Transverse colon (tissue), 4 donors: ENCODE results near the gene CYFIP2. TPM values are rescaled to one million over a fixed set of nuclear protein-coding genes. Genes with fewer than 3 reads are reported as not detected.

Experiments
- DNase-seq: peaks from one replicate; pipeline ENCODE4 v3.0.0-alpha.2; 2019
- H3K27ac ChIP-seq, 4 donors: fragments of 200-600 bp; sonication (generic); 2 replicates each; pipeline ENCODE4 v1.5.1; 2016 to 2018; ENCODE audit warnings: inconsistent platforms in 4 of 4
- H3K27me3 ChIP-seq: fragments of 200-600 bp; sonication (generic); 2 replicates; pipeline ENCODE4 v1.5.1; 2017; ENCODE audit warnings: inconsistent platforms
- H3K36me3 ChIP-seq, 4 donors: fragments of 200-600 bp; sonication (generic); 2 replicates each; pipeline ENCODE4 v1.5.1; 2017 to 2019; ENCODE audit warnings: inconsistent platforms in 4 of 4
- H3K4me1 ChIP-seq, 4 donors: fragments of 200-600 bp; sonication (generic); 2 replicates each; pipeline ENCODE4 v1.5.1; 2017 to 2020; ENCODE audit warnings: inconsistent platforms in 4 of 4
- H3K4me3 ChIP-seq, 4 donors: fragments of 200-600 bp; sonication (generic); 1 replicate in 1 of 4; 2 replicates in 3 of 4; pipeline versions ENCODE4 v1.5.1 to v1.6.1; 2017 to 2019; ENCODE audit warnings: inconsistent platforms in 4 of 4
- H3K9me3 ChIP-seq, 2 donors: fragments of 200-600 bp; sonication (generic); 2 replicates each; pipeline ENCODE4 v1.5.1; 2017 to 2019; ENCODE audit warnings: inconsistent platforms in 2 of 2
- CTCF ChIP-seq, 5 experiments: fragments of 200-600 bp in 3 of 5; fragments of 450-650 bp in 2 of 5; sonication (generic) in 3 of 5; IDR thresholded peaks; 1 replicate in 2 of 5; 2 replicates in 3 of 5; pipeline ENCODE4 v1.5.1; 2016 to 2017; ENCODE audit warnings: antibody characterized with exemption in 5 of 5, inconsistent platforms in 3 of 5, mild to moderate bottlenecking in 2 of 5, moderate library complexity in 1 of 5
- EP300 ChIP-seq: sonication (generic); formaldehyde crosslinking; IDR thresholded peaks from one replicate; pipeline ENCODE4 v1.6.1; 2017; ENCODE audit warnings: antibody characterized with exemption, low read depth
- POLR2A ChIP-seq: fragments of 450-650 bp; IDR thresholded peaks from one replicate; pipeline ENCODE4 v1.6.1; 2016; ENCODE audit warnings: antibody characterized with exemption, mild to moderate bottlenecking, moderate library complexity
- POLR2AphosphoS5 ChIP-seq, 3 donors: sonication (generic); formaldehyde crosslinking; IDR thresholded peaks; one replicate each; pipeline ENCODE4 v1.6.1; 2016; ENCODE audit warnings: antibody characterized with exemption in 3 of 3
- WGBS, 2 donors: methylation state at CpG; one replicate each; pipeline ENCODE4 v1.1.5; 2018; ENCODE audit warnings: low coverage in 1 of 2; 5-methylcytosine and 5-hydroxymethylcytosine counted together
- in situ Hi-C, 4 donors: fragments of 200-750 bp; cut with MboI; loops; one replicate each; pipeline versions ENCODE4 v1.15.0 to v1.15.1; 2017; ENCODE audit warnings: low sequenced_read_pairs in 3 of 4, low pct_ligation_motif_present in 1 of 4, low pct_unique_long_range_greater_than_20kb in 1 of 4
- intact Hi-C: fragments of 100-400 bp; cut with DNase I; formaldehyde crosslinking; loops from one replicate; pipeline ENCODE4 v1.15.1; 2023; ENCODE audit warnings: low total_unique reads
- total RNA-seq, 4 donors: library from RNA; depleted of rRNA; stranded (reverse); fragments of >200 nt; gene quantifications; one replicate each; pipeline ENCODE4 v1.1.0, GENCODE V29; 2016

Gene CYFIP2
- total RNA-seq, 4 donors from 2014 or later: 34.0 to 134 (median 41.6) TPM

- Histone ChIP-seq H3K9me3 (no peaks in the 10 kb centered on the region), H3K4me3 (no peak overlapping the region), H3K27me3 (no peaks in the 10 kb centered on the region), H3K4me1 (no peaks in the 10 kb centered on the region), H3K27ac (peak overlapping the region in 3 of 4 donors; percentile 5 to 49 (median 45)), H3K36me3 (no peaks in the 10 kb centered on the region)
- TF ChIP-seq CTCF (IDR thresholded peaks at IDR 0.05): no peak
- no peak for TF ChIP-seq POLR2A
- TF ChIP-seq POLR2AphosphoS5 (IDR thresholded peaks at IDR 0.05): no peak
- no peak for TF ChIP-seq EP300
- intact Hi-C loops (no loop called here), in situ Hi-C loops (loop anchor here (10.0 to 25.0 kb wide), 4 partner anchors 138 to 408 kb away; partner anchors contain the start of genes LSM11 (in 2 of the 4) and THG1L (in 1 of the 4))
- DNase-seq: no peak
- 74% methylated on average over 3 of the region's 3 CpGs; no CpG with 5 or more reads in 1 of the 2 donors for WGBS, 2 donors
These were observed 70.5 kb downstream of the CYFIP2 start for GRCh38 chr5:157336423-157336744.

- no peak for DNase-seq
- in situ Hi-C loops (loop anchor here (10.0 to 25.0 kb wide), 4 partner anchors 135 to 405 kb away; partner anchors contain the start of genes LSM11 (in 2 of the 4) and THG1L (in 1 of the 4)), intact Hi-C loops (no loop called here)
- Histone ChIP-seq H3K4me3 (no peak overlapping the region), H3K4me1 (no peaks in the 10 kb centered on the region), H3K27ac (no peak overlapping the region), H3K36me3 (no peaks in the 10 kb centered on the region), H3K27me3 (no peaks in the 10 kb centered on the region), H3K9me3 (no peaks in the 10 kb centered on the region)
- WGBS, 2 donors: 91% methylated on average over 1 of the region's 1 CpG; no CpG with 5 or more reads in 1 of the 2 donors
- TF ChIP-seq POLR2A (no peak), POLR2AphosphoS5 (IDR thresholded peaks at IDR 0.05) (no peak), CTCF (IDR thresholded peaks at IDR 0.05) (no peak), EP300 (no peak)
These were observed 73.5 kb downstream of the CYFIP2 start for GRCh38 chr5:157339409-157339808.

DNA sequence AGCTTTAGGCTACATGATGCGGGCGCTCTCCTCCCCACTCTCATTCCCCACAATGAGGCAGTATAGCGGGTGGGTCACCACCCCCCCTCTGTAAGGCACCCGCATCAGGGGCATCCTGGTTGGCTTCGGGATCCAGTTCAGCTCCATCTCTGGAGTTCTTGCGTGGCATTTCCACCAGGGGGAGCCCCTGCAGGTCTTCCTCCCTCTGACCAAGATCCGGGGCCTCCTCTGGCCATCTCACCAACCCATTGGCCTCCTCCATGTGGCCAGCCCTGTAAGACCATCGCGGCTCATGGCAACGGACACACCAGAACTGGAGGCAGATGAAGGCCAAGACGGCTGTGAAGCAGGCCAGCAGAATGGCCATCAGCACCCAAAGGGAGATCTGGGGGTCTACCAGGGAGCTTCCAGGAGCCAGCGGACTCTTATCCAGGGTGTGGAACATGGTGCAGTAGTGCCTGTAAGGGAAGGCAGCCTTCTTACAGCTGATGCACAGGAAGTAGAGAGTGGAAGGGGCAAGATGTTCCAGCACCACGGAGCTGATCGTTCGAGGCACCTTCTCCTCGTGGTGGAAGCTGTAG lies 77.0 kb downstream of the CYFIP2 start:
- 87 to 96% methylated on average over 5 to 16 of the region's 16 CpGs for WGBS, 2 donors
- no peaks in the 10 kb centered on the region for H3K27me3 ChIP-seq
- no peaks in the 10 kb centered on the region for H3K36me3 ChIP-seq
- H3K4me3 ChIP-seq: no peak overlapping the region
- DNase-seq: peak; percentile 22
- TF ChIP-seq EP300 (no peak), CTCF (IDR thresholded peaks at IDR 0.05) (peak; percentile 29 to 50 (median 43))
- H3K4me1 ChIP-seq: no peaks in the 10 kb centered on the region
- intact Hi-C loops: no loop called here
- H3K27ac ChIP-seq: no peak overlapping the region
- in situ Hi-C loops: loop anchor here in 2 of 4 donors (25.0 kb wide), 2 partner anchors 369 to 394 kb away; partner anchors contain the start of genes LSM11 (in 1 of the 2) and THG1L (in 1 of the 2)
- H3K9me3 ChIP-seq: no peaks in the 10 kb centered on the region

- Histone ChIP-seq H3K9me3 (no peaks in the 10 kb centered on the region), H3K4me3 (no peak overlapping the region), H3K36me3 (no peaks in the 10 kb centered on the region), H3K27ac (no peak overlapping the region), H3K27me3 (no peaks in the 10 kb centered on the region), H3K4me1 (no peaks in the 10 kb centered on the region)
- no peak for DNase-seq
- WGBS, 2 donors: 84 to 90% methylated on average over 7 to 14 of the region's 14 CpGs
- in situ Hi-C loops: loop anchor here in 2 of 4 donors (25.0 kb wide), 2 partner anchors 368 to 393 kb away; partner anchors contain the start of genes LSM11 (in 1 of the 2) and THG1L (in 1 of the 2)
- intact Hi-C loops: no loop called here
- no peak for TF ChIP-seq CTCF (IDR thresholded peaks at IDR 0.05)
- no peak for TF ChIP-seq POLR2AphosphoS5 (IDR thresholded peaks at IDR 0.05)
- no peak for TF ChIP-seq POLR2A
- TF ChIP-seq EP300: no peak
These were observed 78.2 kb downstream of the CYFIP2 start for GRCh38 chr5:157343842-157344790.
